Measurements from ENCODE around the gene LRRC59. TPM values are rescaled to one million over a fixed set of nuclear protein-coding genes. Genes with fewer than 3 reads are reported as not detected.

Gene LRRC59
- total and polyA plus RNA-seq, 2 of the 13 experiments (the other 11 are each of a cell fraction or from before 2014, with no cell fraction given): 87.3 to 222 TPM

GRCh38 chr17:50425682-50426471 is 28.6 kb upstream of the LRRC59 start, which contains the start of gene ACSF2 (continued):
- TF ChIP-seq ZBTB37 (CRISPR knock-in tag; IDR thresholded peaks at IDR 0.05) (0 out of 2 replicates have a peak, but pooled peaks have one; percentile 7), ZKSCAN1 (IDR thresholded peaks at IDR 0.05; ENCODE audit: low read length) (no peak), SIX1 (CRISPR knock-in tag; IDR thresholded peaks at IDR 0.05; ENCODE audit: borderline replicate concordance) (no peak), POGZ (CRISPR knock-in tag; IDR thresholded peaks at IDR 0.05) (peak; percentile 35; the same call in 1 of the 2 replicates), PHB2 (IDR thresholded peaks at IDR 0.05; ENCODE audit: partially characterized antibody) (no peak), PRDM4 (CRISPR knock-in tag; IDR thresholded peaks at IDR 0.05; ENCODE audit: borderline replicate concordance) (no peak), KDM5A (IDR thresholded peaks at IDR 0.05; ENCODE audit: borderline replicate concordance, low read length) (no peak), JARID2 (CRISPR knock-in tag; IDR thresholded peaks at IDR 0.05; ENCODE audit: insufficient replicate concordance) (no peak), KLF15 (CRISPR knock-in tag; IDR thresholded peaks at IDR 0.05; ENCODE audit: borderline replicate concordance) (0 out of 2 replicates have a peak, but pooled peaks have one; percentile 35), NR3C1 (CRISPR knock-in tag; IDR thresholded peaks at IDR 0.05) (no peak), FOXO1 (CRISPR knock-in tag; IDR thresholded peaks at IDR 0.05) (no peak), ZMAT3 (CRISPR knock-in tag; conservative IDR thresholded peaks at IDR 0.05) (0 out of 2 replicates have a peak, but pooled peaks have one; percentile 14), TMF1 (CRISPR knock-in tag; IDR thresholded peaks at IDR 0.05; ENCODE audit: low read depth) (no peak; the same call in 1 of the 2 replicates), ZNF609 (CRISPR knock-in tag; IDR thresholded peaks at IDR 0.05; ENCODE audit: borderline replicate concordance) (no peak)

Data from HepG2 (cell line).